ENCODE measurements around the gene ALX3.
"Not testable (repeated sequence)": the region's sequence is repeated elsewhere in the genome, so short reads cannot be mapped to it uniquely, and the experiment has no call there.

ALX3 gene

DNA sequence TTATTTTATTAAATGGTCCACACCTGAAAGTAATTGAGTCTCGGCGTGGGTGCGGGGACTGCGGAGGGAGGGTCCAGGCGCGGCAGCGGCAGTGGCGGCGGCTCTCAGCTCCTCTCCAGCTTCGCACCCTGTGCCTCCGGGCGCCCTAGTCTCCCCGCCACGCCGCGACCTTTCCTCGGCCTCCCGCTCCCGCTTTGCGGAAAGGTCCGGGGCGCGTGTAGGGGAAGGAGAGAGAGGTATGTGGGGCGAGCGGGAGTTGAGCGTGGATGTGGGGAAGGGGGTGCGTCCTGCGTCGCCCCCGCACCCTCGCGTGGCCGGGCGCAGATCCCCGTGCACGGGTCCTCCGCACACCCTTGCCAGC lies 13.4 kb upstream of the ALX3 start:
- H3K4me3 ChIP-seq (ENCODE audit: low read length), result peak overlapping the region; percentile 41; the same call in 1 of the 2 replicates
- no peak for TF ChIP-seq ZNF274 (IDR thresholded peaks at IDR 0.05; ENCODE audit: low read depth, low read length)

DNA sequence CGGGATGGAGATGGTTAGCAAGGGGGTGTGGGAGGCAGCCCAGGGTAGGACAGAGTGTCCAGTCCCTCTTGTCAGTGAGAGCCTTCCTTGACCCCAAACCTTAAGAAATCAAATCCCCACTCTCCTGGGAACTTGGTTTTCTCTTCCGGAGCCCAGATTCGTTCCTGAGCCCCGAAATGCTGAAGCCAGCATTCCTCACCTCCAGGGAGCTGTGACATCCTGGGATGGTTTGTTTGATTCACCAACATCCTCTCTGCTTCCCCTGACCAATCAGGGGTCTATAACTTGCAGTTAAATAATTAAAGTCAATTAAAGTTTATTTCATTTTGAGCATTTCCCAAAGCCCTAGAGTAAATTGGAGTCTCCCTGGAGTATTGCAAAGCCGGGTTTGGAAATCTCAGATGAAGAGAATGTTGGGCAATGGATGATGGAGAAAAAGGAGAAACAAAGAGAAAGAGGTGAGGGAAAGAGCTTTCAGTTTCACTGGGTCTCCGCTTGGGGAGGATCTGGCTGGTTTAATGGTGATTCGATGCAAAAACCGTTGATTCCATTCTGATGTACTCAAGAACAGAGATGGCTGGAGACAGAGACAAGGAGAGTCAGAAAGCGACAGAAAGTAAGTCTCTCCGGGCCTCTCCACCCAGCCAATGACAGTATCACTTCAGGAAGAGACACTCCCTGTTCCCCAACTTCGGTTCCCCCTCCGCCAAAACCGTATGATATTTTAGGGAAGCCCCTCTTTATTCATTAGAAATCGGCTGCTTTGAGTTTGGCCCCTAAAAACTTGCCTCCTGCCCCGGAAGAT lies 12.8 kb upstream of the ALX3 start:
- H3K4me3 ChIP-seq (ENCODE audit: low read length), result peak overlapping the region; percentile 41; the same call in 1 of the 2 replicates
- no peak for TF ChIP-seq ZNF274 (IDR thresholded peaks at IDR 0.05; ENCODE audit: low read depth, low read length)

DNA sequence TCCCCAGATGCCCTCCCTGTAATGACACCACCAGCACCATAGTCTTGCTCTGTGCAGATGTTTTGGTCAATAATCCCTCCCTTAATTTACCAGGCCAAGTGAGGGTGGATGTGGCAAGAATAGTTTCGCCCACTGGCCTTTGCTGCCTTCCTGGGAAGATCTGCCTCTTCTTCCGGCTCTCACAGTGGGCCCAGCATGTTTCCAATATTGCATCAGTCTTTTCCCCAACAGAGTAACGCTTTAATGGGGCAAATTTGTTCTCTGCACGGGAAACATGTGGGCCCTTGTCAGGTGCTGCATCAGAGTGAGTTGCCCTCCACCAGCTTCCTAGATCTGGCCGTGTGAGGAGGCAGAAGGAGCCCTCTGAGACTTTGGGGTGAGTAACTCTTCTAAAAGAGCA lies 12.0 kb upstream of the ALX3 start:
- no peak for TF ChIP-seq ZNF274 (IDR thresholded peaks at IDR 0.05; ENCODE audit: low read depth, low read length)
- no peak overlapping the region for H3K4me3 ChIP-seq (ENCODE audit: low read length)

DNA sequence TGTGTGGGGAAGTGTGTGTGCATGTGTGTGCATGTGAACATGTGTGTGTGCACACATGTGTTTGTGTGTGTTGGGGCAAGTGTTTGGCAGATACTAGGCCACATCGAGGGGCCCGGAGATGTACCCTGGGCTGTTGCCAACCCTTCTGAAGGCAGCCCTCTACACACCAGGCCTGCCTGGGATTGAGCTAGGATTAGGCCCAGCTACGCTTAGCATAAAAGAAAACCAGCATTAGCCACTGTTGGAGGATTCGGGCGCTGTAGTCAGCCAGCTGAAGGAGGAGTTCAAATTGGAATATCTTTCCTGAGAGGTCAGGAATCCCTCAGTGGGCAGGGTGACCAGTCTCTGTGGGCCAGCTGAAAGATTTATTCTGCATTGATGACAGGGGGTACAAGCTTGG lies 10.6 kb upstream of the ALX3 start:
- H3K4me3 ChIP-seq (ENCODE audit: low read length), result no peak overlapping the region
- no peak for TF ChIP-seq ZNF274 (IDR thresholded peaks at IDR 0.05; ENCODE audit: low read depth, low read length)

- H3K4me3 ChIP-seq (ENCODE audit: low read length), result not testable (repeated sequence)
These were observed 9.5 kb upstream of the ALX3 start for GRCh38 chr1:110079995-110080394.

- no peak for TF ChIP-seq ZNF274 (IDR thresholded peaks at IDR 0.05; ENCODE audit: low read depth, low read length)
- no peak overlapping the region for H3K4me3 ChIP-seq (ENCODE audit: low read length)
These were observed 6.5 kb upstream of the ALX3 start for GRCh38 chr1:110076789-110077500.

DNA sequence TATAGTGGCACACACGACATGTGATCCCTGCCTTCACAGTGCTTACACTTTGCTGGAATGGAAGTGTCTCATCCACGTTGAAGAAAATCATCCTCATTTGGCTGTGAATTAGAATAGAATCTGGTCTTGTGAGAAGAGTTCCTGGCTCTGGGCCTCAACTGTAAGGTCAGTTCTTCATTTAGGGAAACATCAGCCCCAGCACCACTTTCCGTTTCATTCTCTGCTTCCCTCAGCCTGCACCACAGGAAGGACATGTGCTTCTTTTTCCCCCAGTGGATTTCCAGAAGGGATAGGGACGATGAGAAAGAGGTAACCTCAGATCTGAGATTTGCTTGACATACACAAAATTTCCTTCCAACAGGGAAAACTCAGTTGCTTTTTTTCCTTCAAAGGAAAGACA lies 3.7 kb upstream of the ALX3 start:
- TF ChIP-seq ZNF274 (IDR thresholded peaks at IDR 0.05; ENCODE audit: low read depth, low read length), result no peak
- no peak overlapping the region for H3K4me3 ChIP-seq (ENCODE audit: low read length)

DNA sequence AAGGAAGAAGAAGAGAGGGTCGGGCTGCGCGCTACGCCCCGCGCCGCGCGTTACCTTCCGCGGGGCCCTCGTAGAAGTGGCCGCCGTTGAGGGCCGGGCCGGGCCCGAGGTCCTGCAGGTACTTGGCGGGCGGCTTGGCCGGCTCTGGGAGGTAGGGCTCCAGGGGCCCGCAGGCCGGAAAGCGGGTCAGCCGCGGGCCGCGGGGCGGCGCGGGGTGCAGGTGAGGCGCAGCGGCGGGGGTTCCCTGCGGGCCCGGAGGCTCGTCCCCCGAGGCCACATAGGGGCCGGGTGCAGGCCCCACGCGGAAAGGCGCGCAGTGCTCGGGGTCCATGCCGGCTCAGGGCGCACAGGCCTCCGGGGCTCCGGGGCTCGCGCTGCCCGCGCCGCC lies 196 bp downstream of the ALX3 start:
- H3K4me3 ChIP-seq (ENCODE audit: low read length), result no peak overlapping the region
- no peak for TF ChIP-seq ZNF274 (IDR thresholded peaks at IDR 0.05; ENCODE audit: low read depth, low read length)

DNA sequence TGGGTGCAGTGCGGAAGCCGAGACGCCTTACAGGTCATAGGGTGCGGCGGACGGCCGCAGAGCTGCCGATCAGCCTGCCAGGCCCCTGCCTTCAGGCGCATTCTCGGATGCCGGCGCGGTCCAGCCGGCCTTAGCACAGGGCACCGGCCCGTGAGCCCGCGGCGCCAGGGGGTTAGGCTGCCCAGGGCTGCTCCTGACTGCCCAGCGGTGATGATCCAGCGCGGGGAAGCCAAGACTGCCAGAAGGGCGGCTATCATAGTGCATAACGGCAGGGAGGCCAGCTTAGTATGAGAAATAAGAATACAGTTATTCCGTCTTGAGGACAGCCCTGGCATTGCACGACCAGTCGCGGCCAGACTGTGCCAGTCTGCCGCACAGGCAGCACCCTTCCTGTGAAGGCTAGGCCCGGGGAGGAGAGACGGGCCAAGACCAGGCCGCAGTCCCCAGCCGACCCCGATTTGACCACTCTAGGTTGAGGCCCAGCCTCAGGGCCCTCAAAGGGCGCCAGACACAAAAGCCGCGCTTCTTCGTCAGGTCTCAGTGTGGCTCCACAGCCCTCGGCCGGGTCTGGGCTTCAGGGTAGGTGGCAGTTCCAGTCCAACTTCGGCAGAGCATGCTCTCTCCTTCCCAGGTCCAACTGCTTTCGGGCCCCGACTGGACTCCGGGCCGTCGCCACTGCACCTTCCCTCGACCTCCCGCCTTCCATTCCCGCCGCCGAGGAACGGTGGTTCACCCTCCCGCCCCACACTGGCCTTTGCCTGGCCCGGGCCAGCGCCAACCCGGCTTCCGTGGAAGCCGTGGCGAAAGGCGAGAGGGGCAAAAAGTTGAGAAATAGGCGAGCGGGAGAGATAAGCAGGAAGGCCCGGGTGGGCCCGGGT lies 829 bp downstream of the ALX3 start:
- no peak for TF ChIP-seq ZNF274 (IDR thresholded peaks at IDR 0.05; ENCODE audit: low read depth, low read length)
- no peak overlapping the region for H3K4me3 ChIP-seq (ENCODE audit: low read length)

DNA sequence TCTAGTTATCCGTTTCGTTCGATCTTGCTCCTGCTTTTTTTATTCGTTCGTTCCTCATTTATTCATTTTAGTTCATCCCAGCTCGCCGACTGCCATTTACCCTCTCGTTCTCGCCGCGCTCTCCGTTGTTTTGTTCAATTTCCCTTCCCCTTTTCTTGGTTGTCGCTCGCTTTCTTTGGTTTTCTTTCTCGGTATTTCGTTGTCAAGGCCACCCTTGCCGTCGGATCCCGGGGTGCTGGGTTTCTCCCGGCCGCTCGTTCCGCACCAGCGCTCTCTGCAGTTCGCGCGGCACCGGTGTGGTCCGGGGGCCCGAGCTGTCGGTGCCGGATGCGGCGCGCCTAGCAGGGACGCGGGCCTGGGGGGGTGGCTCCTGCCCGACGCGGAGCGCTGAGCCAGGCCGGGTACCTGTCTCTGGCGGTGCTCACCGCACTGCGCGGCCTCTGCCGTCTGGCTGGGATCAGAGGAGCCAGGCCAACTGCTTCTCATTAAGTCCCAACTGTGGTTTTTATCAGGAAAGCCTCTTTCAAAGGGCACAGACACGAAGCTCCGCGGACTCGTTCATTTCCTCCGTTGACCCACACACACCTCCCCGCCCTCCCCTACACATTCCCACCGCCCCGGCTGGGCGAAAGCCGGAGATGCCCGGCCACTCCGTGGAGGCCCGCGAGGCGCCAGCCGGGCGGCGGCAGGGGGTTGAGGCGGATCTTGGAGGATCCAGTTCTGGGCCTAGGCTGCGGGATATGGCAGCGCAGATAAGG lies 1.6 kb downstream of the ALX3 start:
- no peak overlapping the region; the same call in 1 of the 2 replicates for H3K4me3 ChIP-seq (ENCODE audit: low read length)
- no peak for TF ChIP-seq ZNF274 (IDR thresholded peaks at IDR 0.05; ENCODE audit: low read depth, low read length)

GRCh38 chr1:110067893-110068645 lies 2.4 kb downstream of the ALX3 start:
- no peak overlapping the region for H3K4me3 ChIP-seq (ENCODE audit: low read length)
- TF ChIP-seq ZNF274 (IDR thresholded peaks at IDR 0.05; ENCODE audit: low read depth, low read length), result no peak

GRCh38 chr1:110067479-110067892 lies 3.0 kb downstream of the ALX3 start:
- no peak for TF ChIP-seq ZNF274 (IDR thresholded peaks at IDR 0.05; ENCODE audit: low read depth, low read length)
- no peak overlapping the region for H3K4me3 ChIP-seq (ENCODE audit: low read length)

GRCh38 chr1:110065841-110066240 lies 4.6 kb downstream of the ALX3 start:
- no peak overlapping the region for H3K4me3 ChIP-seq (ENCODE audit: low read length)
- no peak for TF ChIP-seq ZNF274 (IDR thresholded peaks at IDR 0.05; ENCODE audit: low read depth, low read length)

Data from GM08714 (cell line).